HG02970 (cell line): ENCODE measurements around the gene GLG1.

ENCODE experiments used
- ATAC-seq: cut with Tn5 transposase; IDR thresholded peaks from one replicate; pipeline ENCODE4 v1.9.1; 2021; ENCODE audit warnings: mild to moderate bottlenecking, moderate library complexity, moderate number of reproducible peaks; ENCODE audit not compliant: unreplicated experiment, low FRiP score

GLG1 gene

GRCh38 chr16:74611721-74612120 lies 4.8 kb upstream of the GLG1 start:
- no peak for ATAC-seq

GRCh38 chr16:74608944-74609343 lies 2.0 kb upstream of the GLG1 start:
- no peak for ATAC-seq

GRCh38 chr16:74608381-74608780 lies 1.5 kb upstream of the GLG1 start:
- ATAC-seq: no peak

- ATAC-seq: no peak
These were observed 1.0 kb upstream of the GLG1 start for GRCh38 chr16:74607962-74608356.

- ATAC-seq: no peak
These were observed 522 bp upstream of the GLG1 start for GRCh38 chr16:74607310-74607961.

- ATAC-seq: no peak
These were observed 981 bp downstream of the GLG1 start for GRCh38 chr16:74605746-74606520.

- ATAC-seq: no peak
These were observed 1.6 kb downstream of the GLG1 start for GRCh38 chr16:74605332-74605731.

GRCh38 chr16:74603848-74604247 lies 3.1 kb downstream of the GLG1 start:
- ATAC-seq: no peak

GRCh38 chr16:74601126-74601871 lies 5.6 kb downstream of the GLG1 start:
- ATAC-seq: no peak

- ATAC-seq: no peak
These were observed 10.3 kb downstream of the GLG1 start for GRCh38 chr16:74596586-74596985.

GRCh38 chr16:74592847-74593246 lies 14.1 kb downstream of the GLG1 start:
- no peak for ATAC-seq

- no peak for ATAC-seq
These were observed 14.9 kb downstream of the GLG1 start for GRCh38 chr16:74591876-74592650.

GRCh38 chr16:74586948-74587347 lies 20.0 kb downstream of the GLG1 start:
- ATAC-seq: no peak

GRCh38 chr16:74585846-74586443 lies 21.0 kb downstream of the GLG1 start:
- ATAC-seq: no peak

GRCh38 chr16:74583926-74584666 lies 22.8 kb downstream of the GLG1 start:
- ATAC-seq: no peak

GRCh38 chr16:74582970-74583369 lies 23.9 kb downstream of the GLG1 start:
- ATAC-seq: no peak

GRCh38 chr16:74580833-74581232 lies 26.1 kb downstream of the GLG1 start:
- ATAC-seq: no peak

- no peak for ATAC-seq
These were observed 28.1 kb downstream of the GLG1 start for GRCh38 chr16:74578838-74579237.

GRCh38 chr16:74578433-74578832 lies 28.5 kb downstream of the GLG1 start:
- no peak for ATAC-seq
